Measurements from ENCODE around the gene ILDR1.
A peak's percentile ranks its signal among the peaks of the same experiment; 100 is the strongest.

ILDR1 gene

DNA sequence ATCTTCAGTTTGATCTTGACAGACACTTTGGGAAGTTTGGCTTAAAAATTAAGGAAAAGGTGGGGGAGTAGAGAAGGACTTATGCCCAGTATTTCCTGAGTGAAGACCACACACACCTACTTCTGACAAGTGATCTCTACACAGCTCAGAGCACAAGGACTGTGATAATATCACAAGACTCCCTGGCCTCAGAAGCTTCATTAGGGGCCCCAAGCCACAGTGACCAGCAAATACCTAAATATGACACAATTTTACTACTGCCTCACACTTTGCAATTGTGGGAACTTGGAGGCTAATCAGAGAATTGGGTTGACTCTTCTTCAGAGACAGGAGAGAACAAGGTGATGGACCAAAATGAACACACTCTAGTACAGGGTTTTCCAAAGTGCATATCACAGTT lies 2.6 kb downstream of the ILDR1 start:
- ATAC-seq (no peak), DNase-seq (no peak)

GRCh38 chr3:122014741-122015140 lies 7.3 kb downstream of the ILDR1 start:
- ATAC-seq (peak; percentile 96), DNase-seq (peak; percentile 28)

- ATAC-seq, result no peak
- no peak for DNase-seq
Observed at GRCh38 chr3:122013448-122013925, 8.6 kb downstream of the ILDR1 start.

- DNase-seq (no peak), ATAC-seq (no peak)
Observed at GRCh38 chr3:122012821-122013220, 9.2 kb downstream of the ILDR1 start.

GRCh38 chr3:122011396-122011795 lies 10.7 kb downstream of the ILDR1 start:
- DNase-seq, result no peak

GRCh38 chr3:122010506-122010905 lies 11.5 kb downstream of the ILDR1 start:
- no peak for DNase-seq
- ATAC-seq, result no peak

More at GRCh38 chr3:122011396-122011795, 10.7 kb downstream of the ILDR1 start:
- ATAC-seq, result no peak

DNA sequence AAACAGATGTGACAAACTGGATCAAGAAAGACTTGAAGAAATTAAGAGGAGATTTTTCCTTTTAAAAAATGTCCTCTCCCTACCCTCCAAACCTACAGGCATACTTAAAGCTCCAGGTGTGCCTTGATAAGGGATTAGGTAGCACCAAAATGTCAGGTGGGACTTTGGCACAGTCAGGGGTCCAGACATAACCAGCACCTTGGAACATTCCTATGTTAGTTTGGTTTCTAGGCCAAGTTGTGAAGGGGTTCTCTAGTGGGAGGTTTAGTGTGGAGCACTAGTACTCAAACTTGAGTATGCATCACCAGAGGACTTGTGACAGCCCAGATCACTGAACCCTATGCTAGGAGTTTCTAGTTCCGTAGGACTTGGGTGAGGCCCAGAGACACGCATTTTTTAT lies 13.9 kb downstream of the ILDR1 start:
- ATAC-seq (no peak), DNase-seq (no peak)

- no peak for ATAC-seq
- no peak for DNase-seq
Observed at GRCh38 chr3:122006267-122006666, 15.8 kb downstream of the ILDR1 start.

DNA sequence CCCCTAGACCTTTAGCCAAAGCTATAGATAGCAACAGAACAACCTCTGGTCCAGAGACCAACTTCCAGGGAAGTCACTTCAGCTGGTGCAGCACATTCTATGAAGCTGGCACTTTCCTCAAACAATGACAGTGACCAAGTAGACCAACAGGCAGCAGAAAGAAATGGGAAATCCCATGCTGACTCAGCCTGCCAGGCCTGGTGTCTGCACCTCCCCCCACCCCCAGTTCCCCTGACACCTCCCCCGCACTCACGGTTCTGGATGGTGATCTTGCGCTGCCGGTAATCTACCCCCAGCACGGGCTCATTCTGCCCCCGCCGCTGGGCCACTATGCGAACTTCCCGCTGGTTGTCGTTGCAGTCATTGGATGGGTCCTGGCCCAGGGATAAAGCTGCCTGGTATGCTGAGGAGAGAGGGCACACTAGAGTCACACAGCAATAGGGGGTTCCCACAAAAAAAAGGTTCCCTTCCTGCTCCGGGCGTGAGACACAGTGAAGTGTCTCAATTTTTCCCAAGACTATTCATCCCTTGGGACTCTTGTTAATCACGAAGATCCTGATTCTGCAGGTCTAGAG lies 17.0 kb downstream of the ILDR1 start:
- peak; percentile 26 for DNase-seq

GRCh38 chr3:122004107-122004506 lies 17.9 kb downstream of the ILDR1 start:
- no peak for DNase-seq
- no peak for ATAC-seq

More for the DNA sequence above, 17.0 kb downstream of the ILDR1 start:
- ATAC-seq, result no peak

DNA sequence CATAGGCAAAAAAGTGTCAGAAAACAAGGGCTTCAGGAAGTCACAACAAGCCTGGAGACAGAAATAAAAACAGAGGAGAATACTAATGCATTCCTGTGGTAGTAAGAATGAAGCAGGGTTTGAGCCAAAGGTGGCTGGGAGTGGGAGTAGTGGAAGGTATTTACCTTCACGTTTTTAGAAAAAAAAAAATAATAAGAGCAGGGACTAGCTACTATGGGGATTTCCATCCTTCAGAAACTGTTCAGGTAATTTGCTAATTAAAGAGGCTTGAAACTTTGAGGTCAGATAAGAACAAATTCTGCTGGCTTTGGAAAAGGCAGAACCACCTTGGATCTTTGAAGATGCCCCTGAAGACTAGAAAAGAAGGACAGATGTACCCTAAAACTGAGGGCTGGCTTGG lies 18.4 kb downstream of the ILDR1 start:
- ATAC-seq (no peak), DNase-seq (no peak)

DNA sequence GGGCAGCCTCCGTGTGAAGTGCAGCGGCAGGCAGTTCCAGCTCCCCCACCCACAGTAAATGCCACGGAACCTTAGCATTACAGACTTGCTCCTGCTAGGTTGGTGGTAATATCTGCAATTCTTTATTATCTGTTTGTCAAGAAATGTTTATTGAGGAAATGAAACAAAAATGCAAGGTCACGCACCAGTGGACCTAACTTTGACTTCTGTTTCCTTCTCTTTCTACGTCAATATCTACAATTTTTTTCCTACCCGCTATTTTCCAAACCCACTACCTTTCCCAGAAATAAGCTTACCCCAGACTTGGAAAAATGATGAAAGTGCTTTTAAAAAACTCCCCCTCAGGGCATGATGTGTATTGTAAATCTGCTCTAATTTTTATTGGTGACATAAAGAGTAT lies 18.9 kb downstream of the ILDR1 start:
- DNase-seq, result no peak
- no peak for ATAC-seq

DNA sequence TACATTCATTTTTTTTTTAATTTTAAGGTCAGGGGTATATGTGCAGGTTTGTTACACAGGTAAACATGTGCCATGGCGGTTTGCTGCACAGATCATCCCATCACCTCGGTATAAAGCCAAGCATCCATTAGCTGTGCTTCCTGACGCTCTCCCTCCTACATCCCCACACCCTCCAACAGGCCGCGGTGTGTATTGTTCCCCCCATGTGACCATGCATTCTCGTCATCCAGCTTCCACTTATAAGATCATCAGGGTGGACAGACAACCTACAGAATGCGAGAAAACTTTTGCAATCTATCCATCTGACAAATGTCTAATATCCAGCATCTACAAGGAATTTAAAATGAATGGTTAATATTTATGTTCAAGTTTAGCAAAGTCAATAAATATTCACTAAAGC lies 19.4 kb downstream of the ILDR1 start:
- ATAC-seq, result no peak
- no peak for DNase-seq

- ATAC-seq, result no peak
- no peak for DNase-seq
Observed at GRCh38 chr3:122001892-122002291, 20.2 kb downstream of the ILDR1 start.

GRCh38 chr3:122000936-122001605 lies 21.0 kb downstream of the ILDR1 start:
- ATAC-seq (no peak), DNase-seq (no peak)

DNA sequence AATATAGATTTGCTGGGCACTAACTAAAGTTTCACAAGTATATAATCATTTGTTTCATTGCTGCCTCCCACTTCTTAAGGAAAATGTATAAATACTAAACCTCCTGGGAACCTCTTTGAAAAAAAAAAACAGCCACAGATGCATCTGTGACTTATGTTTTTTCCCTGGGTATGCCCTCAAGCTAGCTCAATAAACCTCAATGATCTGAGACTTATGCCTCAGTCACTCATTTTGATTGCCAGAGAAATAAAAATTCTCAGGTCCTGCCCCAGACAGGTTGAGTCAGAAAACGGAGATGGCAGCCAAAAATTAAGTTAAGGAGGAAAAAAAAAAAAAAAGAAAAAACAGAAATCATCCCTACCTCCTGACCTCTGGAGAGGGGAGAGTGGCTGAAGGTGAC lies 22.1 kb downstream of the ILDR1 start:
- DNase-seq, result no peak
- ATAC-seq, result no peak

DNA sequence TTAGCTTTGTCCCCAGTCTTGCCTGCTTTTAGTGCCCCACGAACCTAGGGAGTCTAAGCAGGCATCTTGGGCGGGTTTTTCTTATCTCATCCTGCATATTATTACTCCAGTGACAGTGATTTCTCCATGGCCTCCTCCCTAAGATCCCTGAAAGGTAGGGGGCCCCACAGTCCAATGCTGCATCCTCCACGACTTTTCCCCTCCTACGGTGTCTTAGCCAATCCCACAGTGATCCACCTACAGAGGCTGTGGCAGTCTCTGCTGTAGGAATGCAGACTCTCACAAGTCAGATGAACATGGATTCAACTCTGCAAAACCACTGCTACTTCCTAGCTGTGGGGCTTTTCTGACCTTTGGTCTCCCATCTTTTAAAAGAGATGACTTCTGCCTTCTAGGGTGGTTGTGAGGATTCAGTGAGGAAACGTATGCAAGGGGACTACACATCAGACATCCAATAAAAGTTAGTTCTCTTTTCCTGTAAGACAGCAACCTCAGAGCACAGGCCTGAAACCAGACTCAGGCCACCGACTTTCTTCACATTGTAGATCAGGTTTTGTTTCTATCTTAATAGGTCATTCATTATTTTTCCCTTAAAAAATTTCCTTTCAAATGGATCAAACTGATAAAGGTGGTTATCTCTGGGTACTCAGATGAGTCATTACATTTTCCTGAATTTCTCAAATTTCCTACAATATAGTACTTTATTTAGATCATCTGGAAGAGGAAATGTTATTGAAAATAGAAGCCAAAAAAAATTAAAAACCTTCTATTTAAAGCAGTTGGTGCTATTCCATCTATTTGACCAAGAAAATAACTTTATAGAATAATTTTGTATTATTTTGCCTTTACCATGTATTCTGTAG lies 23.2 kb downstream of the ILDR1 start:
- ATAC-seq (no peak), DNase-seq (no peak)

- ATAC-seq (no peak), DNase-seq (no peak)
Observed at GRCh38 chr3:121998030-121998580, 23.9 kb downstream of the ILDR1 start.

GRCh38 chr3:121997372-121997771 lies 24.7 kb downstream of the ILDR1 start:
- DNase-seq (no peak), ATAC-seq (no peak)

DNA sequence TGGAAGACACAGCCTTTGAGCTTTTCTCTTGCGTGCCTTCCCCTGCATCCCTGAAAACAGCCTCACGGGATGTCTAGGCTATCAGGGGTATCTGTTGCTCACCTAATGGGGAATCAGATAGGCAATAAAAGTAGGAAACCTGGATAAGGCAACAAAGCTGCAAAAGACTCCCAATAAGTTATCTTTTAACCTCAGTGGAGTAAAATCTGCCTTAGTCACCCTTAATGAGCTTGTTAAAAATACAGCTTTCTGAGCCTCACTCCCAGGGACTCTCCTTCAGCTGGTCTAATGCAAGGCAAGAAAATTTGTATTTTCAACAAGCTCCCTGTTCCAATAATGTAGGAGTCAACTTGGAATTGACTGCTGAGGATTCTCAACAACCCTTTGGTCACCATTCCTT lies 25.6 kb downstream of the ILDR1 start:
- DNase-seq, result no peak
- no peak for ATAC-seq

GRCh38 chr3:121995161-121996137 lies 26.6 kb downstream of the ILDR1 start:
- peak; percentile 41 for DNase-seq

GRCh38 chr3:121994551-121994950 lies 27.5 kb downstream of the ILDR1 start:
- ATAC-seq (no peak), DNase-seq (no peak)

More at GRCh38 chr3:121995161-121996137, 26.6 kb downstream of the ILDR1 start:
- ATAC-seq, result peak; percentile 44
